ENCODE results near the gene ZNF444. TPM values are rescaled to one million over a fixed set of nuclear protein-coding genes. Genes with fewer than 3 reads are reported as not detected.
"Not testable (repeated sequence)": the region's sequence is repeated elsewhere in the genome, so short reads cannot be mapped to it uniquely, and the experiment has no call there.

Gene ZNF444
- total RNA-seq, 1 donor from 2014 or later = 38.7 TPM

- ATAC-seq = no peak
- Histone ChIP-seq H3K4me1 (no peaks in the 10 kb centered on the region), H3K36me3 (no peaks in the 10 kb centered on the region), H3K9me3 (no peaks in the 10 kb centered on the region), H3K27me3 (ENCODE audit: low read depth) (no peaks in the 10 kb centered on the region), H3K4me3 (no peak overlapping the region), H3K27ac (no peak overlapping the region)
- DNase-seq = no peak
- TF ChIP-seq, protein P1, sequence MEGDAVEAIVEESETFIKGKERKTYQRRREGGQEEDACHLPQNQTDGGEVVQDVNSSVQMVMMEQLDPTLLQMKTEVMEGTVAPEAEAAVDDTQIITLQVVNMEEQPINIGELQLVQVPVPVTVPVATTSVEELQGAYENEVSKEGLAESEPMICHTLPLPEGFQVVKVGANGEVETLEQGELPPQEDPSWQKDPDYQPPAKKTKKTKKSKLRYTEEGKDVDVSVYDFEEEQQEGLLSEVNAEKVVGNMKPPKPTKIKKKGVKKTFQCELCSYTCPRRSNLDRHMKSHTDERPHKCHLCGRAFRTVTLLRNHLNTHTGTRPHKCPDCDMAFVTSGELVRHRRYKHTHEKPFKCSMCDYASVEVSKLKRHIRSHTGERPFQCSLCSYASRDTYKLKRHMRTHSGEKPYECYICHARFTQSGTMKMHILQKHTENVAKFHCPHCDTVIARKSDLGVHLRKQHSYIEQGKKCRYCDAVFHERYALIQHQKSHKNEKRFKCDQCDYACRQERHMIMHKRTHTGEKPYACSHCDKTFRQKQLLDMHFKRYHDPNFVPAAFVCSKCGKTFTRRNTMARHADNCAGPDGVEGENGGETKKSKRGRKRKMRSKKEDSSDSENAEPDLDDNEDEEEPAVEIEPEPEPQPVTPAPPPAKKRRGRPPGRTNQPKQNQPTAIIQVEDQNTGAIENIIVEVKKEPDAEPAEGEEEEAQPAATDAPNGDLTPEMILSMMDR (IDR thresholded peaks at IDR 0.05) = no peak
- intact Hi-C loops (cut with DNase I) = no loop called here
Observed at GRCh38 chr19:56193981-56194640, 53.0 kb downstream of the ZNF444 start.

DNA sequence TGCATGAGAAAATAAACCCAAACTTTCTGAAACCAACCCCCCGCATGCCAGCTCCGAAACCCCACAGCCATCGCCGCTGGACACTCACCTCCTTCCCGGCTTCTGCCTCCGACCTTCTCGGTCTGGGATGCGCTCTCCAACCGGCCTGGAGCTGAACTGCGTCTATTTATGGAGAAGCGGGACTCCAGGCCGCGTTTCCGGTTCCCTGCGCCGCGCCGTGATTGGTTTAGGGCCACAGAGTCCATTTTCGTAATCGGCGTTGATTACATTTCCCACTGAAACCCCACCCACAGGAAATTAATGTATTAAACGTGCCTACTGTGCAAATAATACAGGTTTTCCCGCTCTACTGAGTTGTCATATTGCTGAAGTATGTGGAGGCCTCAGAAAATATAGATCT, 56.6 kb downstream of the ZNF444 start, which contains the start of gene ZSCAN5B:
Gene ZSCAN5B (minus strand): TSS at position 138 of the 400 bp plus-strand sequence. CDS start 4,731 bp downstream, outside the sequence.
- DNase-seq, ATAC-seq: not testable (repeated sequence)

DNA sequence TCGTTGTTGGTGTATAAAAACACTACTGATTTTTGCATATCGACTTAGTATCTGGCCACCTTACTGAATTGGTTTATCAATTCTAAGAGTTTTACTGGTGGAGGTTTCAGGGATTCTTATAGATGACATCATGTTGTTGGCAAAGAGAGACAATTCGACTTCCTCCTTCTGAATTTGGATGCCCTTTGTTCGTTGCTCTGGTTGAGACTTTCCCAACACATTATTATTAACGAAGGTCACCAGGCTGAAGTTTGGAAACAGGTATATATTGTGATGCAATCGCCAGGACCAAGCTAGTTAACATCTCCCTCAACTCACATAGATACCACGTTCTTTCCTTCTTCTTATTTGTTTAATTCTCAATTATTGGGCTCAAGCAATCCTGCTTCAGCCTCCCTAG, 58.6 kb downstream of the ZNF444 start:
- Histone ChIP-seq H3K27me3 (ENCODE audit: low read depth) (no peaks in the 10 kb centered on the region), H3K4me3 (no peak overlapping the region), H3K27ac (no peak overlapping the region), H3K4me1 (no peaks in the 10 kb centered on the region), H3K36me3 (no peaks in the 10 kb centered on the region), H3K9me3 (no peaks in the 10 kb centered on the region)
- ATAC-seq = no peak
- intact Hi-C loops (cut with DNase I) = no loop called here
- TF ChIP-seq, protein P1 (IDR thresholded peaks at IDR 0.05) = no peak
- no peak for DNase-seq

More for the DNA sequence above, 56.6 kb downstream of the ZNF444 start, which contains the start of gene ZSCAN5B:
- H3K9me3 ChIP-seq; H3K36me3 ChIP-seq; intact Hi-C loops (cut with DNase I); H3K27ac ChIP-seq; H3K4me1 ChIP-seq; H3K27me3 ChIP-seq (ENCODE audit: low read depth); H3K4me3 ChIP-seq: not testable (repeated sequence)

DNA sequence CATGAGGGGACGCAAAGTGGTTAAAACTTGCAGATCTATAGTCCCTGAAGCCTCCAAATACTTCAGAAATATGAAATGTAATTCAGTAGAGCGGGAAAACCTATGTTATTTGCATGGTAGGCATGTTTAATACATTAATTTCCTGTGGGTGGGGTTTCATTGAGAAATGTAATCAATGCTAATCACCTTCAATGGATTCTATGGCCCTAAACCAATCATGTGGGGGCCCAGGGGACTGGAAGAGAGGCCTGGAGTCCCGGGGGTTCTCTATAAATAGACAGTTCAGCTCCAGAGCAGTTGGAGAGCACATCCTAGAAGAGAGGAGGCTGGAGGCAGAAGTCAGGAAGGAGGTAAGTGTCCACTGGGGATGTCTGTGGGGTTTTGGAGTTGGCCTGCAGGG, 60.9 kb downstream of the ZNF444 start, which contains the start of gene ZSCAN5C:
Gene ZSCAN5C (plus strand): TSS at position 301 of the 400 bp plus-strand sequence. CDS start 3,641 bp downstream, outside the sequence.
- DNase-seq (no peak), ATAC-seq (no peak)
- no peaks in the 10 kb centered on the region for H3K4me1 ChIP-seq
- no peaks in the 10 kb centered on the region for H3K36me3 ChIP-seq
- H3K9me3 ChIP-seq = no peaks in the 10 kb centered on the region
- intact Hi-C loops (cut with DNase I) = no loop called here
- no peak within 1 kb of the TSS for H3K27ac ChIP-seq
- H3K27me3 ChIP-seq (ENCODE audit: low read depth) = no peaks in the 10 kb centered on the region
- H3K4me3 ChIP-seq = no peak within 1 kb of the TSS
- TF ChIP-seq, protein P1 (IDR thresholded peaks at IDR 0.05) = no peak

DNA sequence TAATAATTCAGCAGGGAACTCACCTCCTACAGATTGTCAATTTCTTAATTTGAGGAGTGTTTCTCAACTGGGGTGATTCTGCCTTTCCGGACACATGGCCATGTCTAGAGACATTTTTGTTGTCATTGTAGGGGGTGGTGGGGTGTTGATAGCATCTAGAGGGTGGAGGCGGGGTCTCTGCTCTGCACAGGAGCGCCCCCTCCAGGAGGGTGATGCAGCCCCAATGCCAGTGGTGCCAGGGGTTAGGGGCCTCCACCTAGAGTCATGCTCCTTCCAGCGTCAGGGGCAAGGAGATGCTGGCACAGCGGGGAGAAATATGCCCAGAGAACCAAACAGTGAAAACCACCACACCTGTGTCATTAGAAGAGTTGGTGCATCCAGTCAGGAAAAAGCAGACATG, 66.5 kb downstream of the ZNF444 start:
- H3K27ac ChIP-seq; H3K4me1 ChIP-seq; H3K36me3 ChIP-seq; DNase-seq; ATAC-seq; intact Hi-C loops (cut with DNase I); H3K9me3 ChIP-seq; H3K27me3 ChIP-seq (ENCODE audit: low read depth); H3K4me3 ChIP-seq: not testable (repeated sequence)

- no peaks in the 10 kb centered on the region for H3K4me1 ChIP-seq
- no peaks in the 10 kb centered on the region for H3K27me3 ChIP-seq (ENCODE audit: low read depth)
- H3K27ac ChIP-seq = no peak overlapping the region
- no peak for DNase-seq
- no peak overlapping the region for H3K4me3 ChIP-seq
- ATAC-seq = no peak
- TF ChIP-seq, protein P1 (IDR thresholded peaks at IDR 0.05) = no peak
- no peaks in the 10 kb centered on the region for H3K9me3 ChIP-seq
- intact Hi-C loops (cut with DNase I) = no loop called here
- H3K36me3 ChIP-seq = no peaks in the 10 kb centered on the region
Observed at GRCh38 chr19:56209091-56209490, 68.0 kb downstream of the ZNF444 start.

GRCh38 chr19:56210036-56210435, 68.9 kb downstream of the ZNF444 start:
- DNase-seq; H3K27ac ChIP-seq; H3K36me3 ChIP-seq; H3K27me3 ChIP-seq (ENCODE audit: low read depth); H3K4me1 ChIP-seq; intact Hi-C loops (cut with DNase I); H3K9me3 ChIP-seq; ATAC-seq; H3K4me3 ChIP-seq: not testable (repeated sequence)

Measured in lower lobe of right lung (tissue), 2 donors.